Skeletal muscle satellite cell (primary cell): ENCODE results near the gene PRRT3.
A peak's percentile ranks its signal among the peaks of the same experiment; 100 is the strongest.

Source experiments
- H3K27me3 ChIP-seq: 2 replicates; pipeline ENCODE4 v1.7.0; 2013; ENCODE audit warnings: low read length; ENCODE audit not compliant: control insufficient read depth, insufficient read depth
- H3K36me3 ChIP-seq: 2 replicates; pipeline ENCODE4 v1.7.0; 2013; ENCODE audit warnings: mild to moderate bottlenecking, control low read depth, low read length; ENCODE audit not compliant: insufficient read depth
- H3K4me1 ChIP-seq: 2 replicates; pipeline ENCODE4 v1.7.0; 2013; ENCODE audit warnings: low read length; ENCODE audit not compliant: control insufficient read depth, insufficient read depth
- H3K4me2 ChIP-seq: 2 replicates; pipeline ENCODE4 v1.7.0; 2013; ENCODE audit warnings: mild to moderate bottlenecking, low read length
- H3K4me3 ChIP-seq: 2 replicates; pipeline ENCODE4 v1.7.0; 2013; ENCODE audit warnings: low read length
- H3K9ac ChIP-seq: 2 replicates; pipeline ENCODE4 v1.7.0; 2013; ENCODE audit warnings: mild to moderate bottlenecking, low read depth, low read length, moderate library complexity
- H3K9me3 ChIP-seq: replicated peaks from 2 replicates; pipeline ENCODE4 v1.7.0; 2013; ENCODE audit warnings: mild to moderate bottlenecking, control low read depth, low read length

PRRT3 gene

DNA sequence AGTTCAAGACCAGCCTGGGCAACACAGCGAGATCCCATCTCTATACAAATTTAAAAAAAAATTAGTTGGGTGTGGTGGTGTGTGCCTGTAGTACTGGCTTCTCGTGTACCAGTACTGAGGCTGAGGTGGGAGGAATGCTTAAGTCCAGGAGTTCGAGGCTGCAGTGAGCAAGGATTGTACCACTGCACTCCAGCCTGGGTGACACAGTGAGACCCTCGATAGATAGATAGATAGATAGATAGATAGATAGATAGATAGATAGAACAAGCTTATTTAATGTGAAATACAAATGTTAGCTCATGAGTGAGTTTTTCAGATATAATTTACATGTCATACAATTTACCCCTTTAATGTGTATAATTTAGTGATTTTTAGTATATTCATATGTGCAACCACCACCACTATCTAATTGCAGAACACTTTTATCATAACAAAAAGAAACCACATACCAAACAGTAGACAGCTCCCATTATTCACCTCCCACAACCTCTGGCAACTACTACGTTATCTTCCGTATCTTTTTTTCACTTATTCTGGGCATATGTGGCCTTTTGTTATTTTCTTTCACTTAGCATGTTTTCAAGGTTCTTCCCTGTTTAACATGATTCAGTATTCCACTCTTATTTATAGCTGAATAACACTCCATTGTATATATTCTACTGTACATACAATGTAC lies 13.1 kb upstream of the PRRT3 start:
- no peak overlapping the region for H3K4me3 ChIP-seq
- no peaks in the 10 kb centered on the region for H3K9me3 ChIP-seq
- H3K36me3 ChIP-seq: peaks cover 30% of the 10 kb centered on the region
- H3K9ac ChIP-seq: no peak overlapping the region
- no peaks in the 10 kb centered on the region for H3K27me3 ChIP-seq
- peaks cover 10% of the 10 kb centered on the region for H3K4me1 ChIP-seq
- no peak overlapping the region for H3K4me2 ChIP-seq

- Histone ChIP-seq H3K27me3 (no peaks in the 10 kb centered on the region), H3K9me3 (no peaks in the 10 kb centered on the region)
Observed at GRCh38 chr3:9957214-9957613, 5.0 kb upstream of the PRRT3 start.

GRCh38 chr3:9955611-9956352 lies 3.6 kb upstream of the PRRT3 start:
- H3K9ac ChIP-seq: no peak overlapping the region
- no peak overlapping the region for H3K4me3 ChIP-seq
- H3K9me3 ChIP-seq: no peaks in the 10 kb centered on the region
- H3K4me2 ChIP-seq: no peak overlapping the region
- H3K36me3 ChIP-seq: no peaks in the 10 kb centered on the region
- no peaks in the 10 kb centered on the region for H3K27me3 ChIP-seq
- H3K4me1 ChIP-seq: peaks cover 16% of the 10 kb centered on the region

More at GRCh38 chr3:9957214-9957613, 5.0 kb upstream of the PRRT3 start:
- no peak overlapping the region for H3K4me2 ChIP-seq
- H3K4me3 ChIP-seq: no peak overlapping the region
- no peak overlapping the region for H3K9ac ChIP-seq
- H3K36me3 ChIP-seq: no peaks in the 10 kb centered on the region
- H3K4me1 ChIP-seq: peaks cover 8% of the 10 kb centered on the region

- Histone ChIP-seq H3K4me1 (peaks cover 16% of the 10 kb centered on the region), H3K27me3 (no peaks in the 10 kb centered on the region), H3K9ac (no peak overlapping the region), H3K36me3 (no peaks in the 10 kb centered on the region), H3K4me3 (no peak overlapping the region), H3K4me2 (no peak overlapping the region), H3K9me3 (no peaks in the 10 kb centered on the region)
Observed at GRCh38 chr3:9955067-9955502, 2.9 kb upstream of the PRRT3 start.

DNA sequence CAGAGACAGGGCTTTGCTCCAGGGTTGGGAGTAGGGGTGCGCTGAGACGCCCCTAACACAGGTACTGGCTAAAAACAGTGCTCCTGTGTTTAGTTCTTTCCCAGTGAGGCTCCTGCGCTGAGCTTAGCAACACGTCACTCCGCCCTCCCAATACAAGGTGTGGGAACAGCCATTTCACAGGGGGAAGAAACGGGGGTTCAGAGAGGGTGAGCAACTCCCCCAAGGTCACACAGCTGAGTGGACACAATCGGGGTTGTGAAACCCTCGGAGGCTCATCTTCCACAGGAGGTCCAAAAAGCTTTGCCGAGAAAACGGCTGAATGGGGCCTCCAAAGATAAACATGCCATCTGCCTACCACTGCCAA lies 628 bp downstream of the PRRT3 start:
- H3K36me3 ChIP-seq: no peaks in the 10 kb centered on the region

GRCh38 chr3:9951126-9951525 lies 1.1 kb downstream of the PRRT3 start:
- Histone ChIP-seq H3K4me2 (peak overlapping the region; percentile 89), H3K9me3 (no peaks in the 10 kb centered on the region), H3K9ac (no peak overlapping the region), H3K4me3 (no peak overlapping the region), H3K4me1 (peaks cover 24% of the 10 kb centered on the region), H3K36me3 (no peaks in the 10 kb centered on the region), H3K27me3 (no peaks in the 10 kb centered on the region)

More for the DNA sequence above, 628 bp downstream of the PRRT3 start:
- Histone ChIP-seq H3K4me1 (peaks cover 23% of the 10 kb centered on the region), H3K27me3 (no peaks in the 10 kb centered on the region), H3K4me3 (peak overlapping the region; percentile 75), H3K4me2 (peak overlapping the region; percentile 89), H3K9ac (peak overlapping the region; percentile 50), H3K9me3 (no peaks in the 10 kb centered on the region)

GRCh38 chr3:9949626-9950025 lies 2.6 kb downstream of the PRRT3 start:
- no peaks in the 10 kb centered on the region for H3K9me3 ChIP-seq
- H3K9ac ChIP-seq: no peak overlapping the region
- no peak overlapping the region for H3K4me3 ChIP-seq
- H3K36me3 ChIP-seq: no peaks in the 10 kb centered on the region
- H3K4me1 ChIP-seq: peaks cover 19% of the 10 kb centered on the region
- H3K4me2 ChIP-seq: no peak overlapping the region
- no peaks in the 10 kb centered on the region for H3K27me3 ChIP-seq

DNA sequence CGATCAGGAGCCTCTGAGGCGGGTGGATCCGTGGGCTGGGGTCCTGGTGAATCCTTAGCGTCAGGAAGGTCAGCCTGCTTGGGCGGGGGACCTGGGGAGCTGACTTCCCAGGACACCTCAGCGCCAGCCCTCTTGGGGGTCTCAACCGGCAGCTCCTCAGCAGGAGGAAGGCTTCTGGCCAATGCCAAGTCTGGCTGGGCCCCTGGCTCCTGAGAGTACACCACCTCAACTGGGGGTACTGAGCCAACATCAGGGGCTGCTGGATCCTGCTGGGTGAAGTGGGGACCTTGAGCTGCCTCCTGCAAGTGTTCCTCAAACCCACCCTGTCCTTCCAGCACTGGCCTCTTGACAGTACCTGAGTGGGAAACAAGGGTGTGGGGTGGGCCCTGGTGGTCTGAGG lies 3.1 kb downstream of the PRRT3 start:
- peaks cover 19% of the 10 kb centered on the region for H3K4me1 ChIP-seq
- H3K27me3 ChIP-seq: no peaks in the 10 kb centered on the region
- H3K36me3 ChIP-seq: no peaks in the 10 kb centered on the region
- no peak overlapping the region for H3K4me2 ChIP-seq
- no peaks in the 10 kb centered on the region for H3K9me3 ChIP-seq
- no peak overlapping the region for H3K9ac ChIP-seq
- no peak overlapping the region for H3K4me3 ChIP-seq

DNA sequence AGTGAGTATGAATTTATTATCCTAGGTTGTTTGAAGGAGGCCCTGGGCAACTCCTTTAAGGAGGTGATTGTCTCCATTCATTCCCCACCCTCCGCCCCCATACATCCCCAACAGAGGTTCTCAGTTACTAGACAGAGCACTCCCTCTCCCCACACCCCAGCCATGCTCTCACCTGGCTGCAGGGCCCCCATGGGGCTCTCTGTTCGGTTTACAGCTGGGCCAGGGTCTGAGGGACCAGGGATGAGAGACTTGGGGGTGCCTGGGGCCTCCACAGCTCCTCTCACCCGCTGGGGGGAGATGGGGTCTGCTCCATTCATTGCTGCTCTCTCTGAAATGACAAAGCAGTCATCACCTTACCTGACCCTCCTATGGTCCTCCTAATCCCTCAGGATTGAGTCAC lies 3.6 kb downstream of the PRRT3 start:
- Histone ChIP-seq H3K27me3 (no peaks in the 10 kb centered on the region), H3K4me1 (peaks cover 19% of the 10 kb centered on the region), H3K4me3 (no peak overlapping the region), H3K36me3 (no peaks in the 10 kb centered on the region), H3K4me2 (no peak overlapping the region), H3K9ac (no peak overlapping the region), H3K9me3 (no peaks in the 10 kb centered on the region)

DNA sequence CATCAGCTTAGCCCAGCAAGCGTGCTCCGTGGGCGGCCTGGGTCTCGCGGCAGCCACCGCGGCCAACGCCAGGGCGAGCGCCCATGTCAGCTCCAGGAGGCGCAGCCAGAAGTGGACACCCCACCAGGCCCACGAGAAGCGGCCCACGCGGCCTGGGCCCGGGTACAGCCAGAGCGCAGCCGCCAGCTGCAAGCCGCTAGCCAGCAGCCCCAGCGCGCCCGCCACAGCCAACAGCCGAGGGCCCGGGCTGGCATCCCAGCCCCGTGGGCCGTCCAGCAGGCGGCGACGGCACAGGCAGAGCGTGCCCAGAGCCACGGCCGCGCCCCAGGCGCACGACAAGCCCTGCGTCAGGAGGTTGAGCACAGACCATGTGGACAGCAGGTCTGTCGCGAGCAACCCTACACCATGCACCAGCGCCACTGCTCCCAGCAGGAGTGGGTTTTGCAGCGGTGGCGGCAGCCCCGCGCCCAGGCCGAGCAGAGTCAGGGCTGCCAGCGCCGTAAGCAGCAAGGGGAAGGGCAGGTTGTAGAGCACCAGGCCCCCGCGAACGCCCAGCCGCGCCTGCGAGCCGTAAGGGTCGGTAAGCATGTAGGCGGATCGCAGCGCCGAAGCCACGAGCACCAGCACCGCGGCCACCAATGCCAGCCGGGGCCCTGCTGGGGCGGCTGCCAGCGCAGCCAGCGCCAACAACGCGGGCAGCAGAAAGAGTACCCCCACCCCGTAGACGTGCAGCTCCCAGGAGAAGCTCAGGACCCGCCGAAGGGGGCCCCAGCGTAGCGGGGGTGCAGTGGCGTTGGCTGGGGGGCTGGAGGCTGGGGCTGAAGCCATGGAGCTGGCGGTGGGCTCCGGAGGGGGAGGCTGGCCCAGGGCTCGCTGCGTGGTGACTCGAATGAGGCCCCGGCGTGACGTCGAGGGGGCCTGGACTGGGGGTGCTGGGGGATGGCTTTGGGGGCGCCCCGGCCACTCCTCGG lies 4.9 kb downstream of the PRRT3 start:
- H3K36me3 ChIP-seq: no peaks in the 10 kb centered on the region
- H3K9ac ChIP-seq: peak overlapping the region; percentile 77
- peaks cover 19% of the 10 kb centered on the region for H3K4me1 ChIP-seq
- H3K9me3 ChIP-seq: no peaks in the 10 kb centered on the region
- H3K4me2 ChIP-seq: peak overlapping the region; percentile 92
- H3K4me3 ChIP-seq: peak overlapping the region; percentile 86
- H3K27me3 ChIP-seq: no peaks in the 10 kb centered on the region
